NCI-H128 (cell line): Measurements from ENCODE around the gene ELP2.
"Not testable (repeated sequence)": the region's sequence is repeated elsewhere in the genome, so short reads cannot be mapped to it uniquely, and the experiment has no call there.

Experiments used
- DNase-seq: peaks from one replicate; lab custom pipeline; 2025; ENCODE audit not compliant: unreplicated experiment; lab: John Stamatoyannopoulos, UW

ELP2 gene

DNA sequence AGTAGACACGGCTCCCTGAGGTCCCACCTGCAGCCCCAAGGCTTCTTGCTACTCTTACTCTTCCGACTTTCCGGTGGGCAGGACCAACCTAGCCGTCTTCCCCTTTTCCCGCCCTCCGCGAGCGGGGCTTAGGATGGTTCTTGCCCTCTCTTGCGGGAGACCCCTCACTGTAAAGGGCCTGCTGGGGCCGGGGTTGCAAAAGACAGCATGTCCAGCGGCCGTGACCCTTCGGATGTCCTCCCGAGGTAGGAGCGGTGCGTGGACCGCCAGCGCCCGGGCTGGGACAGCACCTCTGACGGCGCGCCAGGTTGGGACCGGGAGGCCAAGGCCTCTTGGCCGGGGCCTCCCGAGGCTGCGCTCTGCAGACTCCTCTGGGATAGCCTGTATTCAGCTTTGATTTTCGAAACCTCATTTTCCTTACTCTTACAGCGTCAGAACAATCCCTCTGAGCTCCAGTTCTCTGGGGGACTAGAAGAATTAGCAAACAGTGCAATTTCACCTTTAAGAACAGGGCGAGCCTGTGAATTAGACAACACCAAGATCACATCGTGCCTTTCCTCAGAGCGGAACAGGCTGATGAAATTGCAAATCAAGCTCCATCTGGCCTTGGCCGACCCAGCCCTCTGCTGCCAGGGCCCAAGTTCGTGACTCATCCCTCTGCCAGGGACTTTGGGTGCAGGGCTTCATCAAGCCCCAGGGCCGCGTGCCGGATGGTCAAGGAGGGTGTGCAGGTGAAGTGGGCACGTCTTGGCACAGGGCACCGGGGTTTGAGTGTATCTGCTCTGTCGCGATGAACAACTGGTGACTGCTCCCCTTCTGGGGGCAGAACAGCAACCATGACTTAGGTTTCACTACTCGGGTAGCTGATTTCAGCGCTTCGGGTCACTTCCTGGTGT, 58.4 kb downstream of the ELP2 start:
- DNase-seq: no peak

DNA sequence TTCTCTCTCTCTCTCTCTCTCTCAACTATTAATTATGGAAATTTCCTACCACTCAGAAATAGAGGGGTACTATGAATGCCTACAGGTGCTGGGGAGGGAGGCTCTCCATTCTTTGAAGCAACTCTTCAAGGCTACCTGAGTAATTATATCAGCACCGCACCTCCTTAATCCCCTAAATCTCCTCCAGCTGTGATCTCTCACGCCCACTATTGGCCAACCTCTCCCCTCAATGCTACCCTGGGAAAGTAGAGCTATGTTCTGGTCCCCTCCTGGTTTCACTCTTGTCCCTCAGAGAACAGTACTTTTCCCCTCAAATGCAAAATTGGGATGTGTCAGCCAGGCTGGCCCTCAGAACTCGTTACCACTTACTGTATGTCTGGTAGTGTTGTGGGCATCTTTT, 59.2 kb downstream of the ELP2 start:
- DNase-seq: no peak

DNA sequence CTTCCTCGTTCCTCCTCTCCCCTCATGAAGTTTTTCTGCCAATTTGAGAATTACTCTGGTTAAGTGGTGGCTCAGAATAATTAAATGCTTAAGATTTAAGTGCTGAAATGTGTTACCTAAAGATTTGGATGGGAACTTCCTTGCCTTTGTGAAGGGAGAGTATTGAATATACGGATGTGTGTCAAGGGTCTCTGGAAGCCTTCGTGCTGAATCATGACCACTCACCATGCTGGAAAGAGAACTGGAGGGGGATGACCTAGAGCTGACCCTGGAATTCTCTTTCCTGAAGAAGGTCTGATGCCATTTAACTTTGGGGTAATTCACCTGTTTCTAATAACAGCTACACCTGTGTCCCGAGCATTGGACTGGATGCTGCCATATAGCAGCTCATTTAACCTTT, 59.8 kb downstream of the ELP2 start:
- DNase-seq: no peak

DNA sequence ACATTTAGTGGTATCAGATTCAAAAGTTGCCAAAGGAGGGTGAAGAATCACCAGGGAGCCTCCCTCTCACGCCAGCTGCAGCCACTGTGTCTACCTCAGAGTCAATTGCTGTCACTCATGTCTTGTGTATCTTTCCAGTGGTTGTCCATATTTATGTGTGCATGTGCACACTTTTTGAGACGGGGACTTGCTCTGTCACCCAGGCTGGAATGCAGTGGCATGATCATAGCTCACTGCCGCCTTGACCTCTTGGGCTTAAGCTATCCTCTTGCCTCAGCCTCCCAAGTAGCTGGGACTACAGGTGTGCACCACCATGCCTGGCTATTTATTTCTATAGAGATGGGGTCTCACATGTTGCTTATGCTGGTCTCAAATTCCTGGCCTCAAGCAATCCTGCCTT, 61.6 kb downstream of the ELP2 start:
- DNase-seq: no peak

DNA sequence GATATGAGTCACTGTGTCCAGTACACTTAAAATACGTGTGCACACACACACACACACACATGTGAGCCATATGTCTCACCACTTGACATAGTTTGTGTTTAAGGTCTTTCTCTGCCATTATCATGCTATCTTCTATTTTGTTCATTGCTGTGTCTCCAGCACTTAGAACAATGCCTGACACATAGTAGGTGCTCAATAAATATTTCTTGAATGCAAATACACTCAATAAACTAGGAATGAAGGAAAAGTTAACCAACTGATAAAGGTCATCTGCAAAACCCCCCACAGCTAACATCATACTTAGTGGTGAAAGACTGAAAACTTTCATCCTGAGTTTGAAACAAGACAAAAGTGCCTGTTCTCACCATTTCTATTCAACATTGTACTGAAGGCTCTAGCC, 62.0 kb downstream of the ELP2 start:
- DNase-seq: no peak

DNA sequence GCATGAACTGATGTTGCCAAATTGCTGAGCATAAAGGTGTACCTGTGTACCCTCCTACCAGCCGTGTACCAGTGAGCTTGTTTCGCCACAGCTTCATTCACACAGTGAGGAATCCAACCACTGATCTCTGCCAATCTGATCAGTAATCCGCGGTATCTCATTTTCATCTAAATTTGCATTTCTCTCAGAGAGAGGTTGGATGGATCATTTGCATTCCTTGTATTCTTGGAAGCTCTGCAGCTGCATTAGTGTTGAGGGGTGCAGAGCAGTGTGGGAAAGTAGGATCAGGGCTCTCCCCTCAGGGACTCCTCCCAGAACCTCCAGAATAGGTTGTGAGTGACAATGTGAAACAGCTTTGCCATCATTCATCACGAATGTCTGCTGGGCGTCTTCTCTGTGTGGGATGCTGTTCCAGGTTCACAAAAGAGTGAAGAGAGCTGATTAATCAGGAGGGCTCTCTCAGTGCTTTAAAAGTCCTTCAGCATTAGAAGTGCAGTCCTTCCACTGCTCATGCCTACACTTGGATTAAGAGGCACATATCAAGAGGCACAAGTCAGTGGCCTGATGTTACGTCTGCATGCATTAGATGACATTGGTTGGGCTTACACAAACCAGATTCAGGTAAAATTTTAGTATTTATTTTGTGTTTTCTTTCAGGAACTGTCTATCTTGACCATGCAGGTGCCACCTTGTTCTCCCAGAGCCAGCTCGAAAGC, 65.1 kb downstream of the ELP2 start:
- DNase-seq: no peak

DNA sequence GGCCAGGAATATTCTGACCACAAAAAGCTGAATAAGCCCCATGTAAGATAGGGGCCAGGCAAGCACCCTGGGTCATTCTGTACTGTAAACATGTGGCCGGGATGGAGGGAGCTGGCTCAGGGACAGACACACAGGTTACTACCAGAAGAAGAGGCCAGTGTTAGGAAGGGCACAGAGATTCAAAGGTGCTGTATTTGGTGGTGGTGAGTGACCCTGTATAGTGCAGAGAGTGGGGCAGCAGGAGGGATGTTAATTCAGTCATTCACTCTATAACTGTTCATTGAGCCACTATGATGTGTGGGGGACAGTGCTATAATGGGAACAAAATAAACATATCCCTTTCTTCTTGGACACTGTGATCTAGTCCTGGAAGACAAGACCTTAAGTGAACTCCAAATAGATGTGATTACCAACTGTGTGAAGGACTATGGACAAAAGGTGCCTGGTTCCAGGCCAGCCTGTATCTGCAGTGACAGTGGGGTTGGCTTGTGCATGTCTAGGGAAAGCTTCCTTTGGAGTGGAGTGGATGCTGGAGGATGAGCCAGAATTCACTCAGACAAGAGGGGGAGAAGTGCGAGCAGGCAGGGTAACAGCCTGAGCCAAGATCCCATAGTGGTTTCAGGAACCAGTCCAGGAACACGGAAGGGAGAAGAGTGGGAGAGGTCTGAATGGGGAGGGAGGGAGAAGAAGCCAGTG, 65.9 kb downstream of the ELP2 start:
- no peak for DNase-seq

DNA sequence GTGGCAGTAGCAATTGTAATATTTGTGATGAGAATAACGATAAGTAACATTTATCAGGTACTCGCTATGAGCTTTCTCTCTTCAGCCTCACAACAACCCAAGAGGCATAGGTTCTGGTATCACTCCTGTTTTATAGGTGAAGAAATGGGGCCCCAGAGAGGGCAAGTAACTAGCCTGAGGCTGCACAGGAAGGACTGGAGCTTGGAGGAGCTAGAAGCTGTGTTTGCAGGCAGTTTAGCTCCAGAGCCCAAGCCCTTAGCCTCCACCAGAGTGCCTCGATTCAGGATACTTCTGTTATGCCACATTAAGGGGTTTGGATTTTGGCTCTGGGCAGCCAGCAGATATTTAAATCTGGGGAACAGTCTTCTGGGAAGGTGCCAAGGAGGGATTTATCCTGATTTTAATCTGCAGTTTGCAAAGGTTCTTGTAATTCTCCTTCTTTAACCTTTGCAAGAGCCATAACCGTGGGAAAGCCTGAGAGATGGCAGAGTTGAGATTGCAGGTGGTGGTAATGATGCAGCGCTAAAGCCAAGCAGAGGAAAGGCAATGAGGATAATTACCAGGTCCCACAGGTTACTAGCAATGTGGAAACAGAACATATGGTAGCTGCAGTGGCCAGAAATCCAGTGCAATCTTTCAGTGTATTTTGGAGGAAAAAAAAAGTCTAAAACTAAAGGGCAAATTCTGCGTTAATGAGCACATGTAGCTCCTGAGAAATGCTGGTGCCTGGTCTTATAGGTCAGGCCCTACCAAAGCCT, 66.7 kb downstream of the ELP2 start:
- DNase-seq: no peak

DNA sequence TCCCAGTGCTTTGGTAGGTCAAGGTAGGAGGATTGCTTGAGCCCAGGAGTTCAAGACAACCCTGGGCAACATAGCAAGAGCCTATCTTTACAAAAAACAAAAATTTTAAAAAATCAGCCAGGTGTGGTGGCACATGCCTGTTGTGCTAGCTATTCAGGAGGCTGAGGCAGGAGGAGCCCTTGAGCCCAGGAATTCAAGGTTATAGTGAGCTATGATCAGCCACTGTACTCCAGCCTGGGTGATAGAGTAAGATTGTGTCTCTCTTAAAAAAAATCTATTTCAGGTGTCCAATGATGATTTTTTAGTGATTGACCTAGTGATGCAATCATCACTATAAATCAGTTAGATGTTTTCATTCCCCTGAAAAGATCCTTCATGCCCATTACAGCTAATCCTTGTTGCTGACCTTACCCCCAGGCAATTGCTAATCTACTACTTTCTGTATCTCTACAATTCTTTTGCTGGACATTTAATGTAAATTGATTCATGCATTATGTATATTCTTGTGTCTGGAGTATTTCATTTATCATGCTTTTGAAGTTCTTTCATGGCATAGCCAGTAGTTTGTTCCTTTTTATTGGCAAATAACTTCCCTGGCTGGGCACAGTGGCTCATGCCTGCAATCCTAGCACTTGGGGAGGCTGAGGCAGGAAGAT, 67.9 kb downstream of the ELP2 start:
- DNase-seq: no peak

DNA sequence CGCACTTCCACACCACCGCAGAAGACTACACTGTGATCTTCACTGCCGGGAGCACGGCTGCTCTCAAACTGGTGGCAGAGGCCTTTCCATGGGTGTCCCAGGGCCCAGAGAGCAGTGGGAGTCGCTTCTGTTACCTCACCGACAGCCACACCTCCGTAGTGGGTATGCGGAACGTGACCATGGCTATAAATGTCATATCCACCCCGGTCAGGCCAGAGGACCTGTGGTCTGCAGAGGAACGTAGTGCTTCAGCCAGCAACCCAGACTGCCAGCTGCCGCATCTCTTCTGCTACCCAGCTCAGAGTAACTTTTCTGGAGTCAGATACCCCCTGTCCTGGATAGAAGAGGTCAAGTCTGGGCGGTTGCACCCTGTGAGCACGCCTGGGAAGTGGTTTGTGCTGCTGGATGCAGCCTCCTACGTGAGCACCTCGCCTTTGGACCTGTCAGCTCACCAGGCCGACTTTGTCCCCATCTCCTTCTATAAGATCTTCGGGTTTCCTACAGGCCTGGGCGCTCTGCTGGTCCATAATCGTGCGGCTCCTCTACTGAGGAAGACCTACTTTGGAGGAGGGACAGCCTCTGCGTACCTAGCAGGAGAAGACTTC, 70.1 kb downstream of the ELP2 start:
- DNase-seq: no peak

DNA sequence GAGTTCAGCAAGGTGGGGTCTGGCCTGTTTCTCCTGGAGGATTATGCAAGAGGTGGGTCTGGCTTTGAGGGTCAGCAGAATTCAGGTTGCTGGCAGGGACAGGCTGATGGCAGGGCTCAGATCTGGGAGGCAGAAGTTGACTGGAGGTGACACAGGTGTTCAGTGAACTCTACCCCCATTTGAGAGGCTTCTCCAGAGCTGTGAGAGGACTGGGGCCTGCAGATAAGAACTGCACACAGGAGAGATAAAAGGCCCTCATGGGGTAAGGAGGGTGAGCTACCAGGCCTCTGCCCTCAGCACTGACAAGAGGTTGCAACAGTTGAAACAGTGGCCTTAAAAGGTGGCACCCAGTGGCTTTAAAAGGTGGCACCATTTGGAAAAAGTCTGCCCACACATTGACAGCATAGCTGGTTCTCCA, 70.7 kb downstream of the ELP2 start:
- DNase-seq: no peak

DNA sequence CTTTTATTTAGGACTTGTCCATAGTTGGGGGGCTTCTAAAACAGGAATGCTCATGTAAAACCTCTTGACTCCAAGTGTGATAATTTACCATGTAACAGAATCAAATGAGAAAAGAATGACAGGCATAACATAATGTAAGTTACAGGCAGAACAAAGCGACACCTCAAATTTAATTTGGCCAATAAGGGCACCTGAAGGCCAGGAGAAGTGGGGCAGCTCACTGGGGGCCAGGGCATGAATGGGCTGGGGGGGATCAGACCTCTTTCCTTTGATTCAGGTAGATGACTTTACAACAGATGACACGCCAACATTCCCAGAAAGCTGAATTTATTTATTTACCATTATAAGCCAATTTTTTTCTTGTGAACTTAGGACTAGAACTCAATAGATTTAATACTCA, 72.1 kb downstream of the ELP2 start:
- no peak for DNase-seq

DNA sequence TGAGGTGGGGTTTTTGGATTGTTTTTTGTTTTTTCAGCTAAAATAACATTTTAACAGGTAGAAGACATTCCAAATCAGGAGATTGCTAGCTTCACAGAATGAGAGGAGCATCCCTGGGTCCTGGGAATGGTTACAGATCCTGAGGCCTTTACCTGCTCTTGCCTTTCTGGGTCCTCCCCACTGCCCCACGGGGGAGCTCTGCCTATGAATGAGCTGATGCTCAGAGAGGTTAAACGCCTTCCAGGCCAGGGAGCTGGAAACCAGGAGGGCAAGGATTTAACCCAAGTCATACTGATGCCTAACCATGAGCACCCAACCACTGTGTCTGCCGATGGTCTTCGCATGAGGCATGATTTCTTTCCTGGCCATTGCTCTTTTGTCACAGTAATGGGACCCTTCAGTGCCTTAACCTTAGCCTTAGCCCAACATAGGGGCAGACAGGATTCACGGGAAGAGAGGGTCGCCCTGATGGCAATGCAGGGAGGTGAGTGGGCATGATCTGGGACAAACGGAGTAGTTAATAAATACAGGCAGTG, 73.7 kb downstream of the ELP2 start:
- no peak for DNase-seq

DNA sequence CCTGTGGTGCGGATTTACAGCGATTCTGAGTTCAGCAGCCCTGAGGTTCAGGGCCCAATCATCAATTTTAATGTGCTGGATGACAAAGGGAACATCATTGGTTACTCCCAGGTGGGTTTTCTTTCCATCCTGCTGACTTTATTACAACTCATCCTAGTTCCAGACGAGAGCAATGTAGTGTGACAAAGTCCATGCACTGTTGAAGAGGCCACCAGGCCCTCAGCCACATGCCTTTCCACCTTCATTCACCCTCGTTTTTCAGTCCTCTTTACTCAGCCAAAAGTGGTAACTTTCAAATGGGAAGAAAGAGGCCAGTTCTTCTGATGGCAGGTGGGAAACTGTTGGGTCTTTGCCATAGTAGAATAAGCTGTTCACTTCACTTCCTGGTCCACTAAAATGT, 75.5 kb downstream of the ELP2 start:
- DNase-seq: no peak

DNA sequence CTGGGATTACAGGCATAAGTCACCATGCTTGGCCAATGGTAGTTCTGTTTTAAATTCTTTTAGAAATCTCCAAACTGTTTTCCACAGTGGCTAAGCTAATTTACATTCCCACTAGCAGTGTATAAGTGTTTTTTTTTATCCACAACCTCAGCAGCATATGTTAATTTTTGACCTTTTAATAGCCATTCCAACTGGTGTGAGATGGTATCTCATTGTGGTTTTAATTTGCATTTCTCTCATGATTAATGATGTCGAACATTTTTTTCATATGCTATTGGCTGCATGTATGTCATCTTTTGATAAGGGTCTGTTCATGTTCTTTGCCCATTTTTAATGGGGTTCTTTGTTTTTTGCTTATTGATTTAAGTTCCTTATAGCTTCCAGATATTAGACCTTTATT, 77.6 kb downstream of the ELP2 start:
- DNase-seq: no peak

DNA sequence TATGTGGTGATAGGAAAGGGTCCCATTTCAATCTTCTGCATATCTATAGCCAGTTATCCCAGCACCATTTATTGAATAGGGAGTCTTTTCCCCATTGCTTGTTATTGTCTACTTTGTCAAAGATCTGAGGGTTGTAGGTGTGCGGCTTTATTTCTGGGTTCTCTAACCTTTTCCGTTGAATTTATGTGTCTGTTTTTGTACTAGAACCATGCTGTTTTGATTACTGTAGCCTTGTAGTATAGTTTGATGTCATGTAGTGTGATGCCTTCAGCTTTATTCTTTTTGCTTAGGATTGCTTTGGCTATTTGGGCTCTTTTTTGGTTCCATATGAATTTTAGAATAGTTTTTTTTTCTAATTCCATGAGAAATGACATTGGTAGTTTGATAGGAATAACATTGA, 78.3 kb downstream of the ELP2 start:
- DNase-seq: not testable (repeated sequence)

DNA sequence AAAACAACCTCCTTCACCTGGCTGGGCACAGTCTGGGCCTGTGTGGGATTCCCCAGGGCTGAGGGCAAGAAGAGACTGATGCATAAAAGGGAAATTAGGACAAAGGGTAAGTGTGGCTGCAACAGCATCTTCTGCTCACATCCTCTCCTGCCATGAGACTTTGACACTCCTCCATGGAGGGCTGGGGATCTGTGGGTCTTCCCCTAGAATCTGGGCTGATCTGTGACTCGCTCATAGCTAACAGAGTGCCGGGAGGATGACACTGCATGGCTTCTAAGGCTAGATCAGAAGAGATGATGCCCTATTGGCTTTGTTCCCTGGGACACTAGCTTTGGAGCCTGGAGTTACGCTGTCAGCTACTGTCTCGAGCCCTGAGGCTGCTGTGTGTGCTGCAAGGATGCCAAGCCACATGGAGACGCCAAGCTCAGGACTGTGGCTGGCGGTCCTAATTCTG, 81.9 kb downstream of the ELP2 start:
- DNase-seq: no peak

DNA sequence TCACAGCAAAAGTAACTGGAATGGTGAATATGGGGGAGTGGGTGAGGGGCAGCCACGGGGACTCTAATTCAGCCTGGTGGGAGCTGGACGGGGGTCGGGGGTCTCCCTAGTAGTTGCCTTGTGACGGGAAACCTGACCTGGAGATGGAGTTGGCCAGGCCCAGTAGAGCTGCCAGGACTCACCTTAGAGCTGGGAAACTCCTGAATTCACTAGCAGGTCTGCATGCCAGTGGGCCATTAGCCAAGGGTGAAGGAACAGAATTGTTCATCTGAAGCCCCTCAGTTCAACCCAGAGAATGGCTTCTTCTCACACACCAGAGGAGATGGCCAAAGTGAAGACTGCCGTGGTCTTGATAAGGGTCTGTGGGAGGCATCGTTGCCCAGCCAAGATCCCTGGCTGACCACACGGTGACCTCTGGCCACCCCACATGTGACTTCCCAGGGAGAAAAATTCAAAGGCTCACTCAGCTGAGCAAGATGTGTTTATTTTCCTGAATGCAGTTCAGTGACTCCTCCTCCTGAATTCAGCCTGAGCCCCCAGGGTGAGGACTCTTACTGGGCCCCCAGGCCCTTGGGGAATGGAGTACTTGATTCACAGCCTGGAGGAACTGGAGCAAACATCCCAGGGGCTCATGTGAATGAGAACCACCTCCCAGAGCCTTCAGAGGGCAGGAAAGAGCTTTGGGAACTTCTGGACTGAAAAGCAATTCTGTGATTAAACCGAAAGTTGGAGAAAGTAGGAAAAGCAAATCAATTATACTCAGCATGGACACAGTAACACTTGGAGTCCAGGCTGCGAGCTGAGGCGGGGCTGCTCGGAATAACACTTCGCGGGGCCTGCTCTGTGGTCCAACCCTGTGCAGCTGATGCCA, 82.8 kb downstream of the ELP2 start:
- no peak for DNase-seq

DNA sequence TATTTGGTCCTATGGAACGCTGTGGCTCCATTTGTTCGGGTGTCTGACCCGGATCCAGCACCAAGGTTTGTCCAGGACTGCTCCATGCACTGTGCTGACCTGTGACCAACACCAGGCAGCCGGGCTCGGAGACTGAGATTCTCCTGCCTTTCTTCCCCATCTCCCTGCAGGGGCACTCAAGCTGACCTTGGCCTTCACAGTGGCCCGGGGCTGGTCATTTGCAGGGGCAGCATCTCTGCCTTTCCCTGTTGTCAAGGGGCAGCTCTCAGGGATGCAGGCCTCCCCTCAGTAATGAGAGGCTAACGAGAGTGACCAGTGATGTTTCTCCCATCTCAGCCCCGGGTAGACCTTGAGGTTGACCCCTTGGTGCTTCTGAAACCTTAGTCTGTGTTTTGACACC, 85.1 kb downstream of the ELP2 start:
- DNase-seq: no peak
